GM19452 (cell line): ENCODE results near the gene VPS39.

Experiments
- ATAC-seq: cut with Tn5 transposase; IDR thresholded peaks from one replicate; pipeline ENCODE4 v1.9.1; 2021; ENCODE audit not compliant: unreplicated experiment

Gene VPS39

GRCh38 chr15:42146551-42147430 lies 61.3 kb downstream of the VPS39 start:
- ATAC-seq: no peak

- no peak for ATAC-seq
Measured at GRCh38 chr15:42145546-42146455, 62.3 kb downstream of the VPS39 start.

- ATAC-seq: no peak
Measured at GRCh38 chr15:42144841-42145375, 63.2 kb downstream of the VPS39 start.

GRCh38 chr15:42143866-42144625 lies 64.1 kb downstream of the VPS39 start:
- no peak for ATAC-seq

GRCh38 chr15:42143356-42143755 lies 64.7 kb downstream of the VPS39 start:
- ATAC-seq: no peak

GRCh38 chr15:42141795-42142667 lies 66.1 kb downstream of the VPS39 start:
- no peak for ATAC-seq

- ATAC-seq: no peak
Measured at GRCh38 chr15:42141246-42141645, 66.9 kb downstream of the VPS39 start.

GRCh38 chr15:42140383-42141070 lies 67.6 kb downstream of the VPS39 start:
- ATAC-seq: no peak

GRCh38 chr15:42139596-42139995 lies 68.5 kb downstream of the VPS39 start:
- no peak for ATAC-seq

GRCh38 chr15:42138968-42139386 lies 69.1 kb downstream of the VPS39 start:
- ATAC-seq: no peak

- no peak for ATAC-seq
Measured at GRCh38 chr15:42138411-42138810, 69.7 kb downstream of the VPS39 start.

- ATAC-seq: no peak
Measured at GRCh38 chr15:42137461-42138261, 70.4 kb downstream of the VPS39 start.

GRCh38 chr15:42136513-42136912 lies 71.6 kb downstream of the VPS39 start:
- ATAC-seq: no peak

GRCh38 chr15:42135351-42135750 lies 72.8 kb downstream of the VPS39 start:
- no peak for ATAC-seq

- no peak for ATAC-seq
Measured at GRCh38 chr15:42134617-42135245, 73.4 kb downstream of the VPS39 start.

GRCh38 chr15:42133886-42134502 lies 74.1 kb downstream of the VPS39 start:
- ATAC-seq: no peak

- ATAC-seq: no peak
Measured at GRCh38 chr15:42133356-42133755, 74.7 kb downstream of the VPS39 start.
